ENCODE measurements around the gene CSRNP3.

Gene CSRNP3

DNA sequence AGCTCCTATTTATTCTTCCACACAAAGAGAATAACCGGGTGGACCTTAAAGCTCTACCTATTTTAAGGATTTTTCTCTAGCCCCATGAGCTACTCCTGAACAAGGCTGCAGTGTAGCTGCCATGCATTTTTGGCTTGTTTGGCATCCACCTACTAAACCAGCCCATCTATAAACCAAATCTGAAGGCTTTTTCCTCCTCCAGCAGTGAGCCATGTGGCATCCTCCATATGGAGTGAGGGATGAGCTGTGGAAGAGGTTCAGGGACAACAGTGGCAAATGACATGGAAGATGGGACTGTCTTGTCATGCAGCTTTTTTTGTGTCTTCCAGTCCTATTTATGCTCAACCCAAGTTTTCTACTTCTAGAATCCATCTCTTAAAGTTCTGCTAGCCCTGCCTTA, 224.3 kb downstream of the CSRNP3 start:
- no peak for DNase-seq

DNA sequence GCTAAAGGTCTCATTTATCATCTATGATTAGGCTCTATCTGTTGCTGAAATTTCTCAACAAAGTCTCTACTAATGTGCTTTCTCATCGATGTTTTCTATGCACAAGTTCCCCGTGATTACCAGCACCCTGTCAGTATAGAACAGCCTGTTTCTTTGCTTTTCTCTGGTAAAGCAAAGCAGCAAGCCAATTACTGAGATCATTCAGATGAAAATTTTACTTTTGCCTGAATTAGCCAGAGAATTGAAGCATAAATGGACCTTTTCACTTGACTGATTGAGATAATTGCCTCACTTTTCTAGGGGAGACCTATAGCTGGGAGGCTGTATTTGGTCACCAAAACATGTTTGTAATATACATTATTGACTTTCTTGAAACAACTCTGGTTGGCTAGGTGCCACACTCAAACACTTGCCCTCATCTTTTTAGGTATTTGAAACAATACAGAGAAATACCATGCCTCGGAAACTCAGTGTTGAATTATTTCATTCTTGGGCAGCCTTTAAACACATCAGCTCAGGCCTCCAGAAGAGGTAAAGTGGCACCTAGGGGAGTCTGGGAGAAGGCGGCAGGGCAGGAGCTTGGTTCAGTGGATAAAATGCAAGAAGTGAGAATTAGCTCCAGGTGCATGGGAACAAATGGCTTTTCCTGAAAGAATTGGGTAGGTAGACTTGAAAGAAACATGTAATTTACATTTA, 228.4 kb downstream of the CSRNP3 start:
- DNase-seq: no peak

DNA sequence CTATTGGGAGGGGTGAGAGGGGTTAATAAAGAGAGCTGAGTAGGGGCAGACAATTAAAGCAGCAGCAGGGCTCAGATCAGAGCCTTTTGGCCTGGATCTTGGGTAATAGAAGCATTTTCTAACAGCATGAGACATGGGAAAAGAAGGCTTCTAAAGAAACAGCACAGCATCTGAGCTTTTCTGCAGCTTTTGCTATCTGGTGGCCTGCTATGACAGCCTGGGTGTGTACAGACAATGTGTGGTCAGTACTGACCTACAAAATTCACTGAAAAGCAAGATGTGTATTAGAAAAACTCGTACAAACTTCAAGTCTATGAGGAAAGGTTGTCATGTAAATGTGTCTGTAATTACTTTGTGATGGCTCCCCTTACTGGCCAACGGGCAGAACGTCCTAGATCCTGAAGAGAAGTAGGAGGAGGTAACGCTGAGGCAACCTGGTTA, 229.0 kb downstream of the CSRNP3 start:
- peak; percentile 30 for DNase-seq

GRCh38 chr2:165699946-165700345, 230.4 kb downstream of the CSRNP3 start:
- no peak for DNase-seq

GRCh38 chr2:165700531-165700930, 231.0 kb downstream of the CSRNP3 start:
- DNase-seq: no peak

DNA sequence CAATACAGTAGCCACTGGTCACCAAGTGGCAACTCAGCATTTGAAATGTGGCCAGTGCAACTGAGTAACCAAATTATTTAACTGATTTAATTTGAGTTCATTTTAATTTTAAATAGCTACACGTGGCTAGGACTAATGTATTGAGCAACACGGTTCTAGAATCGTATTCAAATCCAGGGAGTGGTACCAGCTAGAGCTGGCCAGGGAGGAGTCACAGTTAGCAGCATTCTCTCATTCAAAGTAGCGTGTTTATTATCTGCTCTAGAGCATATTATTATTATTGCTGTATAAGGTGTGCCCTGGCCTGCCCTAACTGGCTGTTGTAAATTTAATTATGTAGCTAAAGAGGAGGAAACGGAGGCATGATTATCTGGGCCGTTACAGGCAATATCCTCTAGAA, 231.6 kb downstream of the CSRNP3 start:
- DNase-seq: no peak

- no peak for DNase-seq
Measured at GRCh38 chr2:165706960-165707487, 237.5 kb downstream of the CSRNP3 start.

GRCh38 chr2:165716091-165716490, 246.6 kb downstream of the CSRNP3 start:
- no peak for DNase-seq

DNA sequence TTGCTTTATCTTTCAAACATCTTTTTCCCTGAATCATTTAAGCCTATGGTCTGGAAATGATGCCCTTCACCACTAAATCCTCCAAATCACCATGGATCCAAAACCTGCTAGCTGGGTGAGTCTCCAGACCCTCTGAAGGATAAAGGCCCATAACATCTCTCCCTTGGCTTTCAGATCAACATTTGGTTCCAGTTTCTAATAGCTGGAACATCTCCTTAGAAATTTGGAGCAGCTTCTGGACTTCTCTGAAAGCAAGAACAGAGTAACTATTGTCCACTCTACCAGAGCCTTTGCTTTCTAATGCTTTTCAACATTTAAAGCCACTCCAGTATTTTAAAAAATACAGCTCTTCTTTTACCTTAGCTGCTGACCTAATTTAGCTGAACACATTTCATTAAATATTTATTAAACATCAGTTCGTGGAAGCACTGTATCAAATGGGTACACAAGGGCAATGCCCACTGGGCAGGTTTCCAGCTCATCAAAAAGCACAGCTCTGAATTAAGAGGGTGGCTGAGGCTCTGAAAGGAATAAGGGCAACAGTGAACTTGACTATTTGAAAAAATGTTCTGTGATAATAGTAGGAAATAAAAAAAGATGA, 249.2 kb downstream of the CSRNP3 start:
- no peak for DNase-seq

DNA sequence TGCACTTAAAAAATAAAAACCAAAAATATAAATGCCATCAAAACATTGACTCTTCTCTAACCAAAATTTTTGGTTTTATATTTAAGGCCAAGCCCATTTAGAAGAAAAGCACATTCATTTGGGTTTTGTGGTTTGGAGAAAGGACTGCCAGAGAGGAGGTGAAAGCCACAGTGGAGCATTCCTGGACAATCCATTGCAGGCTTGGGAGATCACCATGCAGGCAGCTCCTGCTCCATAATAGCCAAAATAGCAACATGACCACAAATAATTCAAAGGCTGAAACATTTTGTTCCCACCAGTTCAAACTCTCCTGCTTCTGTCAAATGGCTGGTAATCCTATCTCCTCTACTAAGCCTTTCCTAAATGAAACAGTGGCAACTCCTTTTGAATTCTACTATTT, 251.0 kb downstream of the CSRNP3 start:
- no peak for DNase-seq

GRCh38 chr2:165725421-165725820, 255.9 kb downstream of the CSRNP3 start:
- no peak for DNase-seq

Measured in NCI-H2029 (cell line).